Activated CD4-positive, alpha-beta T cell treated with anti-CD3 and anti-CD28 coated beads, Interleukin-2, amount 10 ng/mL, durations not matched to agents 24 days and 14 days (primary cell): ENCODE results near the gene PSMB9. TPM values are rescaled to one million over a fixed set of nuclear protein-coding genes. Genes with fewer than 3 reads are reported as not detected.

ENCODE experiments used
- total RNA-seq: library from RNA; stranded (reverse); gene quantifications from 2 replicates; pipeline ENCODE4 v1.2.3, GENCODE V29; 2022

Gene PSMB9
- total RNA-seq, 1 donor from 2014 or later, result 257 TPM

Other genes with a start within 250 kb of the PSMB9 start
- 3.6 and 4.0 TPM in 2 replicates for gene HLA-DQA1, start 216.8 kb upstream of the PSMB9 start, total RNA-seq
- 1.5 and 1.6 TPM in 2 replicates for gene HLA-DQB1, start 187.5 kb upstream of the PSMB9 start, total RNA-seq
- gene HLA-DQA2, start 112.8 kb upstream of the PSMB9 start, total RNA-seq, result 0.45 and 0.65 TPM in 2 replicates
- 0.28 and 0.72 TPM in 2 replicates for gene HLA-DQB2, start 90.7 kb upstream of the PSMB9 start, total RNA-seq
- gene HLA-DOB, start 37.2 kb upstream of the PSMB9 start, total RNA-seq, result 2.8 and 4.2 TPM in 2 replicates
- 152 and 163 TPM in 2 replicates for gene TAP2, start 15.5 kb upstream of the PSMB9 start, total RNA-seq
- 342 and 353 TPM in 2 replicates for gene PSMB8, start 10.1 kb upstream of the PSMB9 start, total RNA-seq
- 275 and 283 TPM in 2 replicates for gene TAP1, start 488 bp upstream of the PSMB9 start, total RNA-seq
- 0.75 and 0.80 TPM in 2 replicates for gene HLA-DMB, start 86.8 kb downstream of the PSMB9 start, total RNA-seq
- gene HLA-DMA, start 98.9 kb downstream of the PSMB9 start, total RNA-seq, result 8.1 and 8.7 TPM in 2 replicates
- 320 TPM in 2 replicates for gene BRD2, start 114.4 kb downstream of the PSMB9 start, total RNA-seq
- 0.21 and 0.38 TPM in 2 replicates for gene HLA-DOA, start 155.4 kb downstream of the PSMB9 start, total RNA-seq
- 38.5 and 42.6 TPM in 2 replicates for gene HLA-DPA1, start 219.5 kb downstream of the PSMB9 start, total RNA-seq
- 4.7 and 6.2 TPM in 2 replicates for gene HLA-DPB1, start 221.8 kb downstream of the PSMB9 start, total RNA-seq